Ectodermal cell (in vitro differentiated cells): ENCODE data around the gene IL17REL.

ENCODE experiments used
- H3K27ac ChIP-seq: 2 replicates; pipeline ENCODE4 v1.7.0; 2013; ENCODE audit warnings: mild to moderate bottlenecking, low read depth, low read length; ENCODE audit not compliant: insufficient read depth, poor library complexity, severe bottlenecking
- H3K27me3 ChIP-seq: 2 replicates; pipeline ENCODE4 v1.7.0; 2013; ENCODE audit warnings: mild to moderate bottlenecking, low read length; ENCODE audit not compliant: insufficient read depth, control insufficient read depth, poor library complexity, severe bottlenecking
- H3K36me3 ChIP-seq: one replicate; pipeline ENCODE4 v1.7.0; 2013; ENCODE audit warnings: low read length; ENCODE audit not compliant: control insufficient read depth, insufficient read depth
- H3K4me1 ChIP-seq: one replicate; pipeline ENCODE4 v1.7.0; 2013; ENCODE audit warnings: low read length; ENCODE audit not compliant: control insufficient read depth, insufficient read depth
- H3K4me3 ChIP-seq: 2 replicates; pipeline ENCODE4 v1.7.0; 2013; ENCODE audit warnings: low read depth, low read length, control low read depth; ENCODE audit not compliant: insufficient read depth
- H3K9me3 ChIP-seq: 2 replicates; pipeline ENCODE4 v1.7.0; 2013; ENCODE audit warnings: mild to moderate bottlenecking, low read length, moderate library complexity; ENCODE audit not compliant: control insufficient read depth
- WGBS, 2 experiments: methylation state at CpG; one replicate each; pipeline ENCODE4 v1.1.7; 2013; ENCODE audit warnings: missing lambda C conversion rate in 2 of 2; 5-methylcytosine and 5-hydroxymethylcytosine counted together

Gene IL17REL

GRCh38 chr22:50032941-50033601, 20.5 kb upstream of the IL17REL start:
- WGBS, 2 experiments: 94% methylated on average over 23 of the region's 23 CpGs
- H3K27ac ChIP-seq: no peak overlapping the region
- no peaks in the 10 kb centered on the region for H3K36me3 ChIP-seq
- no peak overlapping the region for H3K4me3 ChIP-seq
- no peaks in the 10 kb centered on the region for H3K9me3 ChIP-seq
- no peaks in the 10 kb centered on the region for H3K4me1 ChIP-seq
- H3K27me3 ChIP-seq: peaks cover 19% of the 10 kb centered on the region

- Histone ChIP-seq H3K27ac (no peak overlapping the region), H3K9me3 (no peaks in the 10 kb centered on the region), H3K4me1 (no peaks in the 10 kb centered on the region), H3K4me3 (no peak overlapping the region), H3K36me3 (no peaks in the 10 kb centered on the region), H3K27me3 (peaks cover 19% of the 10 kb centered on the region)
- 85 to 87% methylated on average over 24 of the region's 24 CpGs for WGBS, 2 experiments
These were observed 19.7 kb upstream of the IL17REL start for GRCh38 chr22:50032109-50032871.

GRCh38 chr22:50031189-50032091, 18.9 kb upstream of the IL17REL start:
- no peak overlapping the region for H3K4me3 ChIP-seq
- no peaks in the 10 kb centered on the region for H3K9me3 ChIP-seq
- H3K27me3 ChIP-seq: peaks cover 19% of the 10 kb centered on the region
- H3K4me1 ChIP-seq: no peaks in the 10 kb centered on the region
- no peaks in the 10 kb centered on the region for H3K36me3 ChIP-seq
- WGBS, 2 experiments: 95 to 96% methylated on average over 49 of the region's 49 CpGs
- H3K27ac ChIP-seq: no peak overlapping the region

DNA sequence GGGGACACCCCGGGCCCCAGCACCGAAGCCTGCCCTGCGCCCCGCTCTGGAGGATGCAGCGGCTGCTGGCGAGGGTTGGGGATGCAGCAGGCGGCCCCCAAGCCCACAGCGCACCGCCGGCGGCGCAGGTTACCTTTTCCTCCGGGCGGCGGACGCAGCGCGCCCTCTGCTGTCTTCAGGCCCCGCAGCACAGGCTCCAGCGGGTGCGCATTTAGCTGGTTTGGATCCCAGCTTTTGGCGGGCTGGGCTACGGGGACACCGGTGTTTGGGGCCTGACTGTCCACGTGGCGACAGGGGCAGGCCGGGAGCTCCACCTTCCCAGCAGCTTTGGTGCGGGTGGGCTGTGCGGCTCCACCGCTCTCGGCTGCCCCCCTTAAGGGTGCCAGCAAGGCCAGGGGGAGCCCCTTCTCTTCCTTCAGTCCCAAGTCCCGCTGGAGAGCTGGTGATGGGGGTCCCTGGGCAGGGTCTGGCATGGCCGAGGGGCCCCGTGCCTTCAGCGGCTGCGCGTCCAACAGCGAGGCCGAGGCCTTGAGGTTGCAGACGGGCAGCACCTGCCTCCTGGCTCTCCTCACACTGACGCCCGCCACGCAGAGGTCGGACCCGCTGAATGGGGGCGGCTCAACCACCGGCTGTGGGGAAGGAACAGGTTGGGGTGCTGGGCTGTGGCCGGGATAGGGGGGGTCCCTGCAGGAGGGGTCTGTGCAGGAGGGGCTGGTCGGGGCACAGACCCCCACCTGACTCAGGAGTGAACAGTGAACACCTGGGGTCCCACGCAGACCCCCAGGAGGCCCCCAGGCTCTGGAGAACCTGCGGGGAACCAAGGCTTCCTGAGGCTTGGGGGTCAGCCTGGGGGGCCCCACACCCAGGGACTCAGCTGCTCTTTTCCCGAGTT, 18.0 kb upstream of the IL17REL start:
- Histone ChIP-seq H3K36me3 (no peaks in the 10 kb centered on the region), H3K9me3 (no peaks in the 10 kb centered on the region), H3K4me1 (no peaks in the 10 kb centered on the region), H3K27me3 (peaks cover 19% of the 10 kb centered on the region), H3K27ac (no peak overlapping the region), H3K4me3 (no peak overlapping the region)
- WGBS, 2 experiments: 37 to 38% methylated on average over 52 of the region's 52 CpGs

DNA sequence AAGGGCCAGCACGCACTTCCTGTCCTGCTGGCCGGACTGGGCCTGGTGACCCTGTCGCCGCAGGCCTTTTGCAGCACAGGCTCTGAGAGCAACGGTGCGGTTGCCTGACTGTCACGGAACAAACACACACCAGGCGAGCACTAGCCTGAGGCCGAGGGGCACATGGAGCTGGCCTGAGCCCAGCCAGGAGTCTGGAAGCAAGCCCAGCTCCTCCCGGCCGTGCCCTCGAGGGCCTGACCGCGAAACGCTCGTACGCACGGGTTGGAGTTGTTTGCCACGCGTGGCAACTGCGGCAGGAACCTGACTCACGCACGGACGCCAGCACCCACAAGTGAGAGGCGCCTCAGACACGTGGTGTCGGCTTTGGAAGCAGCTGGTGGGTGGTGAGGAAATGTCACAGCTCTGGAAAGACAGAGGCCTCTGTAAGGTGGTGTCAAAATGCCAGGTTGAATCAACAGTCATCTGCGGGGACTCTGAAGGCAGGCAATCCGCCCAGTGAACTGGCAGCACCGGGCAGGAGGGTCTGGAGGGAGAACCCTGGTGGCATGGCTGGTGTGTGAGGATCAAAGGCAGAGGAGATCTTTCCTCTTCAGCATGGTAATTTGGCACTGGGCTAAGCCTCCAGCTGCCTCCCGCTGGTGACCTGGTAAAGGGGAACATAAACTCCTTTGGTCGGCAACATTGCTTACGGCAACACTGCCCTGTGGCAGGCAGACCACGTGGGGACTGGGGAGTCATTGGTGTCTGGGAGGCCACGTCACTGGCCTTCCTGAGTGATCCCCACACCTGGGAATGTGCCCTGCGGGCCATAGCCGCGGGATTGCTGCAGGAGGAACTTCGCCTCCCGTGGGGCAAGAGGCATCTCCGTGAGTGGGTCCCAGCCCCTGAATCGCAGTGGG, 15.3 kb upstream of the IL17REL start:
- Histone ChIP-seq H3K36me3 (no peaks in the 10 kb centered on the region), H3K4me3 (no peak overlapping the region), H3K9me3 (no peaks in the 10 kb centered on the region), H3K4me1 (no peaks in the 10 kb centered on the region), H3K27me3 (peaks cover 19% of the 10 kb centered on the region), H3K27ac (no peak overlapping the region)
- 90 to 91% methylated on average over 42 of the region's 42 CpGs for WGBS, 2 experiments

DNA sequence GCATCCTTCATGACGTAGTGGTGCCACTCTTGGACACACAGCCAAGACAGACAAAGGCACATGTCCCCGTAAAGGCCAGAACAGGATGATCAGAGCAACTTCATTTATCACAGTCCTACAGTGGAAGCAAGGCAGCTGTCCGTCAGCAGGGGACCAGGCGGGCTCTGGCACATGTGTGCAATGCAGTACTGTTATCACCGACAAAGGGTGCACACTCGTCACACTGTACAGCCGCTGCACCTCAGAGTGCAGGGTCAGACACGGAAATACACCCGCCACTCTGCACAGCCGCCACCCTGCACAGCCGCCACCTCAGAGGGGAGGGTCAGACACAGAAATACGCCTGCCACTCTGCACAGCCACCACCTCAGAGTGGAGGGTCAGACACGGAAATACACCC, 13.4 kb upstream of the IL17REL start:
- no peak overlapping the region for H3K27ac ChIP-seq
- 93% methylated on average over 12 of the region's 13 CpGs for WGBS, 2 experiments
- H3K4me3 ChIP-seq: no peak overlapping the region
- no peaks in the 10 kb centered on the region for H3K36me3 ChIP-seq
- H3K27me3 ChIP-seq: peaks cover 18% of the 10 kb centered on the region
- no peaks in the 10 kb centered on the region for H3K4me1 ChIP-seq
- no peaks in the 10 kb centered on the region for H3K9me3 ChIP-seq

- Histone ChIP-seq H3K4me1 (no peaks in the 10 kb centered on the region), H3K36me3 (no peaks in the 10 kb centered on the region), H3K4me3 (no peak overlapping the region), H3K27ac (no peak overlapping the region), H3K27me3 (peaks cover 17% of the 10 kb centered on the region), H3K9me3 (no peaks in the 10 kb centered on the region)
- 77 to 79% methylated on average over 14 of the region's 14 CpGs for WGBS, 2 experiments
These were observed 9.7 kb upstream of the IL17REL start for GRCh38 chr22:50022171-50022819.

DNA sequence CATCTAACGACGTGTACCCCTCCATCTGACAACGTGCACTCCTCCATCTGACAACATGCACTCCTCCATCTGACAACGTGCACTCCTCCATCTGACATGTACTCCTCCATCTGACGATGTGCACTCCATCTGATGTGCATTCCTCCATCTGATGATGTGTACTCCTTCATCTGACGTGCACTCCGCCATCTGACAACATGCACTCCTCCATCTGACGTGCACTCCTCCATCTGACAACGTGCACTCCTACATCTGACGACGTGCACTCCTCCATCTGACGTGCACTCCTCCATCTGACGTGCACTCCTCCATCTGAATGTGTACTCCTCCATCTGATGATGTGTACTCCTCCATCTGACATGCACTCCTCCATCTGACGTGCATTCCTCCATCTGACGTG, 8.0 kb upstream of the IL17REL start:
- no peaks in the 10 kb centered on the region for H3K9me3 ChIP-seq
- 91 to 92% methylated on average over 15 of the region's 15 CpGs for WGBS, 2 experiments
- no peak overlapping the region for H3K4me3 ChIP-seq
- peaks cover 34% of the 10 kb centered on the region for H3K27me3 ChIP-seq
- H3K27ac ChIP-seq: no peak overlapping the region
- no peaks in the 10 kb centered on the region for H3K36me3 ChIP-seq
- H3K4me1 ChIP-seq: no peaks in the 10 kb centered on the region
